HG03175 (cell line): Measurements from ENCODE around the gene AP1S3.

Experiments used
- ATAC-seq: cut with Tn5 transposase; IDR thresholded peaks from one replicate; pipeline ENCODE4 v1.9.1; 2021; ENCODE audit warnings: mild to moderate bottlenecking, moderate library complexity; ENCODE audit not compliant: unreplicated experiment

AP1S3 gene

GRCh38 chr2:223727562-223727961 lies 109.8 kb downstream of the AP1S3 start:
- peak; percentile 92 for ATAC-seq

- ATAC-seq = no peak
Measured at GRCh38 chr2:223725986-223726970, 111.1 kb downstream of the AP1S3 start.

DNA sequence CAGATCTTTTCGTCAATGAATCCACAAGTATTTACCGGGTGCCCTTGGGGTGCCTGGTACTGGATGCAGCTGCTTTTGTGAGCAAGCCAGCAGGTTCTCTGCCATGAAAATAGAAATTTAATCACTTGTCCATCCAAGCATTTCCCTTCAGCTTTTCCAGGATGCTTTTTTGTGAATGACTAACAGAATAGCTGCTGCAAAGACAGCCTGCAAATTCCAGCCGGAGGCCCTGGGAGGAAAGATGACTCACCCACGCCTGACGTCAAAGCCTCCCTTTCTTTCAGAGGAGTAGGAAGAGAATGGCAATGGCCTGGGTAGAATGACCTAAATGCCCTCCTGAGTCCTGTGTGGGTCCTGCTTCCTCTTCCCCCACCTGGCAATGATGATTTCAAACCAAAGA lies 111.9 kb downstream of the AP1S3 start:
- no peak for ATAC-seq

- ATAC-seq = no peak
Measured at GRCh38 chr2:223724861-223725260, 112.5 kb downstream of the AP1S3 start.

- no peak for ATAC-seq
Measured at GRCh38 chr2:223723954-223724411, 113.4 kb downstream of the AP1S3 start.

- ATAC-seq = no peak
Measured at GRCh38 chr2:223722226-223722625, 115.2 kb downstream of the AP1S3 start.

DNA sequence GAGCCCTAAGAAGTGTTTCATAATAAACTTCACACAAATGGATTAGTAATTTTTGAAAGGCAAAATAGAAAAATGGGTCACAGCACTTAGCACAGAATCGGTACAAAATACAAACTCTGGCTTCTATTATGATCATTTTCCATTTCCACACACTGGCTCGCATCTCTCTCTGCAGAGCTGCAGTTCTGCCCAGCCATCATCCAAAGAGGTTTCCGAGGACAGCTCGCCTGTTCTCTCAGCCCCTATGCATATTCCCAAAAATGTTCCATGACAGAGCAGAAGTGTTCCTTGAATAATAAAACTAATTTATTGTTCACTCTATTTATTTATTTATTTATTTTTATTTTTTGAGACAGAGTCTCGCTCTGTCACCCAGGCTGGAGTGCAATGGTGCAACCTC lies 115.6 kb downstream of the AP1S3 start:
- no peak for ATAC-seq

DNA sequence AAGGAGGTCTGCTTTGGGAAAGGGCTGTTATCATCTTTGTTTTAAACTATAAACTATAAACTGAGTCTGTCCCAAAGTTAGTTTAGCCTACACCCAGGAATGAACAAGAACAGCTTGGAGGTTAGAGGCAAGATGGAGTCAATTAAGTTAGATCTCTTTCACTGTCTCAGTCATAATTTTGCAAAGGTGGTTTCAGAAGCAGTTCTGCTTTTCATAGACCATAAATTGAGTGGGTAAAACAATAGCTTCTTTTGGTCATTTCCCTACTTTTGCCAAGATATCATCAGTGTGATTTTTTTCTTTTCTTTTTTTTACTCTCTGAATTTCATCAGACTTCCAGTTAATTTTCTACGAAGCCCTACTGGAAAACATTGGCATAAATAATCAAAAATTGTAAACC lies 117.0 kb downstream of the AP1S3 start:
- ATAC-seq = peak; percentile 65

GRCh38 chr2:223712642-223713041 lies 124.7 kb downstream of the AP1S3 start:
- no peak for ATAC-seq

GRCh38 chr2:223711596-223712326 lies 125.6 kb downstream of the AP1S3 start:
- ATAC-seq = no peak
